Fibroblast of mammary gland (primary cell): ENCODE results near the gene CHRM5.

ENCODE experiments used
- DNase-seq: peaks from one replicate; pipeline ENCODE4 v3.0.0-alpha.2; 2010; ENCODE audit warnings: low read depth
- H3K4me3 ChIP-seq: 2 replicates; pipeline ENCODE4 v1.5.1; 2011; ENCODE audit warnings: low read depth, mild to moderate bottlenecking, low read length, moderate library complexity; ENCODE audit not compliant: control insufficient read depth
- TF ChIP-seq, protein P1 (sequence below): conservative IDR thresholded peaks from 2 replicates; pipeline ENCODE4 v1.5.1; 2011; ENCODE audit warnings: low read depth, low read length, inconsistent platforms; ENCODE audit not compliant: control insufficient read depth, insufficient read depth

The CHRM5 gene

DNA sequence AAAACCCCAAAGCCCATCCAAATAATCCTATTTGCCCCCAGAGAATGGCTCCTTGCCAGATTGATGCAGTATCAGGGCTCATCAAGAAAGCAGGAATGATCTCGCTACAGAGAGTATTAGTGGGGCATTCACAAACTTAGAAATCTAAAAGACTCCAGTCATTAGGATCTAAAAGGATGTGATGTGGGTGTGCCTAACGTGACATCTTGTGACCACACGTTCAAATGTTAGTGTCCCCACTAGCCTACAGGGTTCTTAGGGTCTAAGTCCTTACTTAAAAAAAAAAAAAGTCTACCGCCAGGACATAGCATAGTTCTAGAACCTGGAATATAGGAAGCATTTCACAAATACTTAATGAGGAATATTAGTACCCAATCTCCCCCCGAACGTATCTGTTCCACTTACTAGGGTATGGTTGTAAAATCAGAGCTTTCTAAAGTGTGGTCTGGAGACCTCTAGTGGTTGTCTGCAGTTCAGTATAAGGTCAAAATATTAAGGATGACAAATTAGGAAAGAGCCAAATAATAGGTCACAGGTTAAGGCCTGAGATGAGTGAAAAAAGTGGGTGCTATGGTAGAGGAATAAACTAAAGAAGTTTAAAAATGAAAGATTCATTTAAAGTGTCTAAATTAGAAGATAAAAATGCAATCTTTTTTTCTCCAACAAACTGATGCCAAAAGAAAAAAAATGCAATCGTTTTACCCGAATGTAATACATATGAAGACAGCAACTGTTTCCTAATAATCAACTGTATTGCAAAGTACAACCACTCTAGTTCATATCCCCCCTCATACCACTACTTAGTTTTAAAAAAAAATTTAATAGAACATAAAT is 4.2 kb upstream of the CHRM5 start:
- peak; percentile 65 for DNase-seq
- no peak overlapping the region for H3K4me3 ChIP-seq
- TF ChIP-seq, protein P1, sequence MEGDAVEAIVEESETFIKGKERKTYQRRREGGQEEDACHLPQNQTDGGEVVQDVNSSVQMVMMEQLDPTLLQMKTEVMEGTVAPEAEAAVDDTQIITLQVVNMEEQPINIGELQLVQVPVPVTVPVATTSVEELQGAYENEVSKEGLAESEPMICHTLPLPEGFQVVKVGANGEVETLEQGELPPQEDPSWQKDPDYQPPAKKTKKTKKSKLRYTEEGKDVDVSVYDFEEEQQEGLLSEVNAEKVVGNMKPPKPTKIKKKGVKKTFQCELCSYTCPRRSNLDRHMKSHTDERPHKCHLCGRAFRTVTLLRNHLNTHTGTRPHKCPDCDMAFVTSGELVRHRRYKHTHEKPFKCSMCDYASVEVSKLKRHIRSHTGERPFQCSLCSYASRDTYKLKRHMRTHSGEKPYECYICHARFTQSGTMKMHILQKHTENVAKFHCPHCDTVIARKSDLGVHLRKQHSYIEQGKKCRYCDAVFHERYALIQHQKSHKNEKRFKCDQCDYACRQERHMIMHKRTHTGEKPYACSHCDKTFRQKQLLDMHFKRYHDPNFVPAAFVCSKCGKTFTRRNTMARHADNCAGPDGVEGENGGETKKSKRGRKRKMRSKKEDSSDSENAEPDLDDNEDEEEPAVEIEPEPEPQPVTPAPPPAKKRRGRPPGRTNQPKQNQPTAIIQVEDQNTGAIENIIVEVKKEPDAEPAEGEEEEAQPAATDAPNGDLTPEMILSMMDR = peak; percentile 86

DNA sequence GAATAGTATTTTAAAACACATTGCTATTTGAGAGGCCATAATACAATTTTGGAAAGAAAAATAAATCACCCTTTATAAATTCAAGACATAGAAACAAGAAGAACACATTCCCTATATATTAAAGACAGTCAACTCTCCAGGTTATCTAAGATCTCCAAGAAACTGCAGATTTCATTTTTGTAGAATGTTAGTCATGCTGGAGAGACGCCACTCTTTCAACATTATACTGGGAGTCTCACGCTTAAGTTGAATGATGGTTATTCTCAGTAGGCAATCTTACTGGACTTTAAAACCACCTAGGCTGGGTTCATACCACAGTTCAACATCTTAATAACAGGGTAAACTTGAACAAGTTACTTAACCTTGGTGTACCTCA is 3.6 kb upstream of the CHRM5 start:
- no peak for DNase-seq
- no peak overlapping the region for H3K4me3 ChIP-seq
- TF ChIP-seq, protein P1 = no peak

DNA sequence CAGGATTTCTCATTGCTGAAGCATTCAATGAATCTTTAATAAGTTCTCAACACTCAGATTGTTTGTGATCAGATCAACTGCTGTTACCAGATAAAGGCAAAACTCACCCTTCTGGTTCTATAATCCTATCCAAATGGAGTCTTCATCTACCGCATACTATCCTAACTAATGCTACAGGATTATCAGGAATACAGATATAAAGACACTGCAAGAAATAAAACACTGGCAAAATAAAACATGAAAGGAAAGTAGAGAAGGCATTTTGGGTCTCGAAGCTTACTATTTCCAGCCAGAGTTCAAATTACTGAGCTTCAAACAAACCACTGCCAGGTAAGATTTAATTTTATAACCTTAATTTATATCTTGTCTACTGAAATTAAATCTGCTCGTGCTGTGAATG is 524 bp downstream of the CHRM5 start:
- TF ChIP-seq, protein P1 = no peak
- DNase-seq = no peak
- H3K4me3 ChIP-seq = no peak overlapping the region

DNA sequence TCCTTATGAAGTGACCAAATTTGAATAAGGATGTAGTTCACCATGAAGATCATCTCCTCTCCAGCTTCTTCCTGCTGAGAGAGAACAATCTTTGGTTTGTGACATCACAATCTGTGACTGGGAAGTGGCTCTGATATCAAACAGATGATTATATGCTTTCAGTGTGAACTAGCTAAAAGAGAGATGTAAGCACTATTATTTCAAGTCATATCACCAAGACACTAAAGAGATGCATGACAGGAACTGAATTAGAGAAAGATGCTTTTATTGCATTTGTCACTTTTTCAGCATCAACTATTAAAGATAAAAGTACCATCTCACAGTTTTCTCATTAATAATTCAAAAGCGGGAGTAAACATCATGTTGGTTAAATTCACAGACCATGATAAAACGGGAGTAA is 3.5 kb downstream of the CHRM5 start:
- H3K4me3 ChIP-seq = no peak overlapping the region
- TF ChIP-seq, protein P1 = no peak
- no peak for DNase-seq

DNA sequence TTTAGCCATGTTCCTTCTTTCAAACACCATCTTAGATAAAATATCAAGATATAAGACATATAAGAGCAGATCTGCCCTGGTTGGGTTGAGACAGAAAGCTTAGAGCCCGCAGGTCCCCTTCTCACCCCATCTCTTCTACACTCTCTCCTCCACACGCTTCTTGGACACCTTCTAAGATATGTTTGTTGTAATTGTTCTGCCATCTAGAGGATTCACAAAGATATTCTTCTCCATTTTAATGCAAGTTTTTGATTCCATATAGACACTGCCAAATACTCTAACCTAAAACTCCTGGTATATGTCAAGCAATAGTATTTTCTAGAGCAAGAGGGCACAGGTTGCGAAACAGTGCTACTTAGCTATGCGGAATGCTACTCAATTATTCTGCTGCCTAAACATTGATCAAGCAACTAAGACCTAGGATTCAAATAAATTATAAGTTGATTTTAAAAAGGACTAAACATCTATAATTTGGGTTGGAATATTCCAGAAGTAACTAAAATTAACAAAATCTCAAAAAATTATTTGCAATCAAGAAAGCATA is 6.8 kb downstream of the CHRM5 start:
- DNase-seq = no peak
- H3K4me3 ChIP-seq = no peak overlapping the region
- TF ChIP-seq, protein P1 = no peak

DNA sequence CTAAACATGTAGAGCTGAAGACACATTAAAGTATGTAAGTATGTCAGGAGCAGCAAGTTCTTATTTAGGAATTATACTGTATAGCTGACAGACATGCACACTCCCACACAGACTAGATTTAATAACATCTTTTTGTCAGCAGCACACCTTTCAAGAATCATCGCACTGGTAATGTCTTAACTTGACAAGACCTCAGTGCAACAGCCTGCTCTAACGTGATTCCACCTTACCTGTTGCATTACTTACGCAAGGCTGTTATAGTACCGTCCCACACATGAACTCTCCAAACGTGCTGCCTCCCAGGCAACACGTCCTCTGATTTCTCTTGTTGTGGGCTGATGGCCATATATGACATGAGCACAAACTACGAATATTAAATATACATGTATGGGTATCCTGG is 11.9 kb downstream of the CHRM5 start:
- TF ChIP-seq, protein P1 = no peak
- no peak for DNase-seq
- no peak overlapping the region for H3K4me3 ChIP-seq

DNA sequence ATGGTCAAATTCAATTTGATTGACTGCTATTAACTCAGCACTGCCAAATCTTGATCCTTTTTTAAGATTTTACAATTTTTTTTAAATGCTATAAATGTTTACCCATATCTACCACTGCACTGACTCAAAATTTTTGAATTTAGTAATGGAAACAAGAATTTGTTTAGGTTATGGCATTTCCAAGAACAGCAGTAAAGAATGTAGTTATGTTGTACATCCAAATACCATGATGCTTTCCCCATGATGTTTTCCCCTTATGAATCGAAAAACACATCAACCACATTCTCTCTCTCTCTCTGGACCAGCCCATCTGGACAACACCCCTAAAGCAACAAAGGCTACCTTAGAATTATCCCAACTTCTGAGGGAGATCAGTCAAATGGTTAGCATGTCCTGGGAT is 14.2 kb downstream of the CHRM5 start:
- H3K4me3 ChIP-seq = no peak overlapping the region
- TF ChIP-seq, protein P1 = no peak
- no peak for DNase-seq
